Activated CD8-positive, alpha-beta memory T cell treated with anti-CD3 and anti-CD28 coated beads for 36 hours (primary cell): ENCODE measurements around the gene CCDC117. TPM values are rescaled to one million over a fixed set of nuclear protein-coding genes. Genes with fewer than 3 reads are reported as not detected.
"Not testable (repeated sequence)": the region's sequence is repeated elsewhere in the genome, so short reads cannot be mapped to it uniquely, and the experiment has no call there.

Source experiments
- CTCF ChIA-PET: fragments of 350-600 bp; sonication (Branson Sonifier 250); formaldehyde crosslinking; loops from one replicate; lab custom pipeline; 2021; ENCODE audit warnings: antibody characterized with exemption; lab: Charles Lee
- POLR2A ChIA-PET: fragments of 350-600 bp; sonication (Branson Sonifier 250); formaldehyde crosslinking; loops from one replicate; lab custom pipeline; 2021; ENCODE audit warnings: antibody characterized with exemption; lab: Charles Lee
- total RNA-seq, 2 experiments: library from RNA; stranded (reverse); gene quantifications; one replicate each; pipeline ENCODE4 v1.2.3, GENCODE V29; 2021

Gene CCDC117
- total RNA-seq = 10 to 100 TPM; 23.5 to 25.8 TPM

- POLR2A ChIA-PET = interaction anchor here (1.0 to 4.2 kb wide), 2 partner anchors 26 to 30 kb away, joined by 3 to 44 read pairs; partner anchors contain the start of gene XBP1
- CTCF ChIA-PET = interaction anchor here (0.6 to 2.6 kb wide), 3 partner anchors 12 to 27 kb away, joined by 3 to 19 read pairs (median 4); partner anchors contain the start of gene XBP1
Measured at GRCh38 chr22:28772633-28773460, at the start of gene CCDC117. Gene CCDC117, plus strand, starts transcription at chr22:28772695. Its CDS starts 155 bp downstream, at chr22:28772850.

GRCh38 chr22:28728002-28728401, 44.5 kb upstream of the CCDC117 start:
- CTCF ChIA-PET = no interaction called here
- POLR2A ChIA-PET = no interaction called here

GRCh38 chr22:28728621-28729313, 43.7 kb upstream of the CCDC117 start:
- POLR2A ChIA-PET = no interaction called here

GRCh38 chr22:28730179-28730578, 42.3 kb upstream of the CCDC117 start:
- POLR2A ChIA-PET = no interaction called here
- CTCF ChIA-PET = no interaction called here

More at GRCh38 chr22:28728621-28729313, 43.7 kb upstream of the CCDC117 start:
- CTCF ChIA-PET = no interaction called here

- CTCF ChIA-PET = interaction anchor here (0.6 to 0.8 kb wide), 2 partner anchors 78 to 134 kb away, joined by 3 read pairs; no protein-coding TSS in a partner anchor
- POLR2A ChIA-PET = interaction anchor here (0.7 kb wide), 1 partner anchor 56 kb away, joined by 3 read pairs; no protein-coding TSS in a partner anchor
Measured at GRCh38 chr22:28734393-28734792, 38.1 kb upstream of the CCDC117 start.

- ChIA-PET POLR2A (interaction anchor here (0.6 kb wide), 1 partner anchor 64 kb away, joined by 4 read pairs; the partner anchor contains the start of gene XBP1), CTCF (interaction anchor here (0.7 kb wide), 1 partner anchor 136 kb away, joined by 3 read pairs; no protein-coding TSS in a partner anchor)
Measured at GRCh38 chr22:28736301-28737155, 36.0 kb upstream of the CCDC117 start.

GRCh38 chr22:28737701-28738100, 34.8 kb upstream of the CCDC117 start:
- POLR2A ChIA-PET = interaction anchor here (0.6 kb wide), 1 partner anchor 43 kb away, joined by 3 read pairs; no protein-coding TSS in a partner anchor
- CTCF ChIA-PET = no interaction called here

GRCh38 chr22:28738876-28739275, 33.6 kb upstream of the CCDC117 start:
- POLR2A ChIA-PET, CTCF ChIA-PET: not testable (repeated sequence)

- CTCF ChIA-PET = interaction anchor here (1.0 kb wide), 1 partner anchor 71 kb away, joined by 5 read pairs; no protein-coding TSS in a partner anchor
- POLR2A ChIA-PET = interaction anchor here (1.4 kb wide), 1 partner anchor 58 kb away, joined by 7 read pairs; the partner anchor contains the start of gene XBP1
Measured at GRCh38 chr22:28741200-28741784, 31.2 kb upstream of the CCDC117 start.

GRCh38 chr22:28741785-28742561, 30.5 kb upstream of the CCDC117 start, which contains the start of the genes CHEK2 and HSCB:
Gene CHEK2, minus strand, starts transcription at chr22:28741820. Its CDS starts 7,099 bp downstream, at chr22:28734721.
Gene HSCB, plus strand, starts transcription at chr22:28742039. Its CDS starts 57 bp downstream, at chr22:28742096.
- ChIA-PET POLR2A (interaction anchor here (1.1 to 1.4 kb wide), 2 partner anchors 32 to 58 kb away, joined by 3 to 7 read pairs; partner anchors contain the start of gene XBP1), CTCF (interaction anchor here (1.0 kb wide), 1 partner anchor 71 kb away, joined by 5 read pairs; no protein-coding TSS in a partner anchor)

- CTCF ChIA-PET = no interaction called here
- POLR2A ChIA-PET = interaction anchor here (1.1 kb wide), 1 partner anchor 31 kb away, joined by 3 read pairs; no protein-coding TSS in a partner anchor
Measured at GRCh38 chr22:28742562-28742962, 29.9 kb upstream of the CCDC117 start.

- CTCF ChIA-PET = interaction anchor here (0.8 kb wide), 1 partner anchor 20 kb away, joined by 3 read pairs; no protein-coding TSS in a partner anchor
- POLR2A ChIA-PET = no interaction called here
Measured at GRCh38 chr22:28743852-28744251, 28.6 kb upstream of the CCDC117 start.

- POLR2A ChIA-PET = interaction anchor here (0.8 kb wide), 1 partner anchor 49 kb away, joined by 3 read pairs; no protein-coding TSS in a partner anchor
- CTCF ChIA-PET = interaction anchor here (0.7 kb wide), 2 partner anchors 18 to 42 kb away, joined by 3 read pairs; no protein-coding TSS in a partner anchor
Measured at GRCh38 chr22:28750471-28750881, 22.0 kb upstream of the CCDC117 start.

- CTCF ChIA-PET = interaction anchor here (1.0 kb wide), 1 partner anchor 19 kb away, joined by 5 read pairs; no protein-coding TSS in a partner anchor
- POLR2A ChIA-PET = not testable (repeated sequence)
Measured at GRCh38 chr22:28754512-28754911, 18.0 kb upstream of the CCDC117 start.

- ChIA-PET CTCF (interaction anchor here (1.1 kb wide), 1 partner anchor 13 kb away, joined by 4 read pairs; the partner anchor contains the start of gene CCDC117), POLR2A (no interaction called here)
Measured at GRCh38 chr22:28759861-28760560, 12.5 kb upstream of the CCDC117 start.

GRCh38 chr22:28761449-28761755, 11.1 kb upstream of the CCDC117 start:
- ChIA-PET POLR2A (no interaction called here), CTCF (interaction anchor here (0.7 to 1.1 kb wide), 3 partner anchors 9 to 406 kb away, joined by 3 to 4 read pairs (median 3); partner anchors contain the start of gene CCDC117)
